SK-N-MC (cell line): ENCODE data around the gene TSNAX.

Experiments
- EZH2 ChIP-seq: fragments of 200-600 bp; sonication (generic); IDR thresholded peaks from one replicate; pipeline ENCODE4 v1.6.1; 2017; ENCODE audit warnings: antibody characterized with exemption
- POLR2AphosphoS5 ChIP-seq: IDR thresholded peaks from 2 replicates; pipeline ENCODE4 v1.6.1; 2012; ENCODE audit warnings: mild to moderate bottlenecking, low read depth, low read length, borderline replicate concordance

- TF ChIP-seq EZH2: no peak
- no peak for TF ChIP-seq POLR2AphosphoS5
Measured at GRCh38 chr1:231546693-231547092, 18.2 kb downstream of the TSNAX start.
